IMR-90 (cell line): ENCODE data around the gene TRIO.

Experiments
- MAZ ChIP-seq: IDR thresholded peaks from 2 replicates; pipeline ENCODE4 v1.6.1; 2012; ENCODE audit warnings: low read depth, mild to moderate bottlenecking, low read length, improper control_type of control experiment, moderate library complexity, borderline replicate concordance
- MXI1 ChIP-seq: IDR thresholded peaks from 2 replicates; pipeline ENCODE4 v1.6.1; 2012; ENCODE audit warnings: low read depth, mild to moderate bottlenecking, low read length, moderate library complexity, borderline replicate concordance
- POLR2A ChIP-seq: IDR thresholded peaks from 2 replicates; pipeline ENCODE4 v1.6.1; 2012; ENCODE audit warnings: mild to moderate bottlenecking, low read depth, low read length
- TF ChIP-seq, protein P1 (sequence below): conservative IDR thresholded peaks from 2 replicates; pipeline ENCODE4 v1.5.1; 2012; ENCODE audit warnings: mild to moderate bottlenecking, low read depth, low read length, improper control_type of control experiment

DNA sequence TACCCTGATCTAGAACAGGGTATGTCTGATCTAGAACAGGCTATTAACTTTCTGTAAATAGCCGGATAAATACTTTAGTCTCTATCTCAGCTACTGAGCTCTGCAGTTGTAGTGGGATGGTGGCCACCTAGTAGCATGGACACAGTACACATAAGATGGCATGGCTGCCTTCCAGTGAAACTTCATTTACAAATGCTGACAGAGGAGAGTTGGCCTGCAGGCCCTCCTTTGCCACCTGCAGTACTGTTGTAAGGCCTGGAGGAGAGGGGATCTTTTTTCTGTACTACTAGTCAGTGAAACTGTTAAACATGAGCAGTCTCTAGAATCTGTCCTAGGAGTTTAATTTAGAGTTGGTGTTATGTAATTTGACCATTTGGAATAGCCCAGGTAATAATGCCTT lies 86.0 kb downstream of the TRIO start:
- no peak for TF ChIP-seq POLR2A
- TF ChIP-seq, protein P1, sequence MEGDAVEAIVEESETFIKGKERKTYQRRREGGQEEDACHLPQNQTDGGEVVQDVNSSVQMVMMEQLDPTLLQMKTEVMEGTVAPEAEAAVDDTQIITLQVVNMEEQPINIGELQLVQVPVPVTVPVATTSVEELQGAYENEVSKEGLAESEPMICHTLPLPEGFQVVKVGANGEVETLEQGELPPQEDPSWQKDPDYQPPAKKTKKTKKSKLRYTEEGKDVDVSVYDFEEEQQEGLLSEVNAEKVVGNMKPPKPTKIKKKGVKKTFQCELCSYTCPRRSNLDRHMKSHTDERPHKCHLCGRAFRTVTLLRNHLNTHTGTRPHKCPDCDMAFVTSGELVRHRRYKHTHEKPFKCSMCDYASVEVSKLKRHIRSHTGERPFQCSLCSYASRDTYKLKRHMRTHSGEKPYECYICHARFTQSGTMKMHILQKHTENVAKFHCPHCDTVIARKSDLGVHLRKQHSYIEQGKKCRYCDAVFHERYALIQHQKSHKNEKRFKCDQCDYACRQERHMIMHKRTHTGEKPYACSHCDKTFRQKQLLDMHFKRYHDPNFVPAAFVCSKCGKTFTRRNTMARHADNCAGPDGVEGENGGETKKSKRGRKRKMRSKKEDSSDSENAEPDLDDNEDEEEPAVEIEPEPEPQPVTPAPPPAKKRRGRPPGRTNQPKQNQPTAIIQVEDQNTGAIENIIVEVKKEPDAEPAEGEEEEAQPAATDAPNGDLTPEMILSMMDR = no peak
- TF ChIP-seq MAZ = no peak
- no peak for TF ChIP-seq MXI1
